Kidney (tissue), 14 donors: Measurements from ENCODE around the gene ITGA5. TPM values are rescaled to one million over a fixed set of nuclear protein-coding genes. Genes with fewer than 3 reads are reported as not detected.
A peak's percentile ranks its signal among the peaks of the same experiment; 100 is the strongest.

Experiments
- DNase-seq, 5 donors: peaks; one replicate each; pipeline ENCODE4 v3.0.0-alpha.2; 2013 to 2020
- FAIRE-seq: peaks from 2 replicates; lab custom pipeline; 2012; peaks lifted over from hg19 to GRCh38; lab: Jason Lieb, UNC
- H3K27ac ChIP-seq, 2 donors: one replicate each; pipeline ENCODE4 v1.7.0; 2013; ENCODE audit warnings: low read depth in 2 of 2, low read length in 2 of 2, inconsistent platforms in 1 of 2
- H3K27me3 ChIP-seq: one replicate; pipeline ENCODE4 v1.7.1; 2013; ENCODE audit warnings: low read length, inconsistent platforms; ENCODE audit not compliant: control insufficient read depth, insufficient read depth
- H3K36me3 ChIP-seq, 3 donors: one replicate each; pipeline versions ENCODE4 v1.7.0 to v1.7.1; 2013; ENCODE audit warnings: low read length in 3 of 3, control low read depth in 1 of 3, inconsistent platforms in 1 of 3; ENCODE audit not compliant: insufficient read depth in 3 of 3, control insufficient read depth in 2 of 3
- H3K4me1 ChIP-seq, 3 donors: one replicate each; pipeline versions ENCODE4 v1.7.0 to v1.7.1; 2013; ENCODE audit warnings: low read length in 3 of 3, inconsistent platforms in 1 of 3, low read depth in 1 of 3; ENCODE audit not compliant: control insufficient read depth in 2 of 3, insufficient read depth in 2 of 3
- H3K4me3 ChIP-seq, 3 donors: one replicate each; pipeline versions ENCODE4 v1.7.0 to v1.8.1; 2013; ENCODE audit warnings: low read length in 3 of 3, control low read depth in 1 of 3, inconsistent platforms in 1 of 3
- H3K9ac ChIP-seq, 3 donors: one replicate each; pipeline versions ENCODE4 v1.7.0 to v1.7.1; 2013; ENCODE audit warnings: low read length in 3 of 3, control low read depth in 1 of 3, inconsistent platforms in 1 of 3
- H3K9me3 ChIP-seq, 3 donors: one replicate each; pipeline versions ENCODE4 v1.7.0 to v1.7.1; 2013; ENCODE audit warnings: low read length in 3 of 3, control low read depth in 1 of 3, inconsistent platforms in 1 of 3; ENCODE audit not compliant: control insufficient read depth in 2 of 3, insufficient read depth in 1 of 3
- intact Hi-C: fragments of 100-400 bp; cut with DNase I; formaldehyde crosslinking; loops from one replicate; pipeline ENCODE4 v1.11.1; 2022
- polyA plus RNA-seq: library from polyadenylated mRNA; stranded (reverse); fragments of 350-450 nt; fragmentation: Illumina TruSeq; extraction: RNeasy Lipid Tissue Mini Kit (QIAGEN cat#74804); gene quantifications from one replicate; pipeline ENCODE4 v1.2.3, GENCODE V29; 2014; ENCODE audit warnings: low read depth, low replicate concordance; ENCODE audit not compliant: insufficient read depth
- total RNA-seq: library from RNA; stranded (reverse); fragmentation: NEBNext Ultra II Directional; extraction: Animal tissue kit (Norgen Biotek cat#: 25700); gene quantifications from one replicate; pipeline ENCODE4 v1.2.1, GENCODE V29; 2021
- TF ChIP-seq, protein P1 (sequence below): IDR thresholded peaks from 3 replicates; pipeline ENCODE4 v1.5.1; 2012; ENCODE audit warnings: mild to moderate bottlenecking, moderate library complexity, borderline replicate concordance; ENCODE audit not compliant: insufficient read depth; ENCODE audit errors: extremely low read depth
- donor health status: control.
- donor health status: control.
- donor health status: control.
- donor health status: control.
- donor health status: control.
- donor health status: DM: yes; HTN: yes; CAD: no.
- donor health status: Normal renal cell carcinoma (clear cell type).

Gene ITGA5
- total and polyA plus RNA-seq, 2 donors from 2014 or later: 11.4 to 65.6 TPM

DNA sequence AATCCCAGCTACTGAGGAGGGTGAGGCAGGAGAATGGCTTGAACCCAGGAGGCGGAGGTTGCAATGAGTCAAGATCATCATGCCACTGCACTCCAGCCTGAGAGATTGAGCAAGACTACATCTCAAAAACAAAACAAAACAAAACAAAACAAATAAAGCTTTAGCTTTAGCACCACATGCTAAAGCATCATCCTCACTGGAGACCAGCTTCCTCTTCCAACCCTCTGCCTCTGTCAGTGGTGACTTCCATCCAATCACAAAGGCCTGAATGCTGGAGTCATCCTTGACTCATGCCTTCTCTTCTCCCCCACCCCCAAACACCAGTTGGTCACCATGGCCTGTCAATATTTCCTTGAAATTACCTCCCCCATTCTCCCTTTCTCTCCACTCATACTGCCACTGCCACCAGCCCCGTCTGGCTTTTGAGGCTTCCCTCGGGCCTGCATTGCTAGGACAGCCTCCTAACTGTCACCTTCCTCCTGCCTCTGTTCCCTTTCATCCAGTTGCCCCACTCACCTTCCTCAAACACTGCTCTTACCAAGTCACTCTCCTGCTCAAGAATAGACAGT, 35.9 kb downstream of the ITGA5 start:
- H3K27me3 ChIP-seq: no peaks in the 10 kb centered on the region
- intact Hi-C loops: no loop called here
- no peak overlapping the region for H3K9ac ChIP-seq
- H3K36me3 ChIP-seq: no peaks in the 10 kb centered on the region
- H3K9me3 ChIP-seq: no peaks in the 10 kb centered on the region
- TF ChIP-seq, protein P1, sequence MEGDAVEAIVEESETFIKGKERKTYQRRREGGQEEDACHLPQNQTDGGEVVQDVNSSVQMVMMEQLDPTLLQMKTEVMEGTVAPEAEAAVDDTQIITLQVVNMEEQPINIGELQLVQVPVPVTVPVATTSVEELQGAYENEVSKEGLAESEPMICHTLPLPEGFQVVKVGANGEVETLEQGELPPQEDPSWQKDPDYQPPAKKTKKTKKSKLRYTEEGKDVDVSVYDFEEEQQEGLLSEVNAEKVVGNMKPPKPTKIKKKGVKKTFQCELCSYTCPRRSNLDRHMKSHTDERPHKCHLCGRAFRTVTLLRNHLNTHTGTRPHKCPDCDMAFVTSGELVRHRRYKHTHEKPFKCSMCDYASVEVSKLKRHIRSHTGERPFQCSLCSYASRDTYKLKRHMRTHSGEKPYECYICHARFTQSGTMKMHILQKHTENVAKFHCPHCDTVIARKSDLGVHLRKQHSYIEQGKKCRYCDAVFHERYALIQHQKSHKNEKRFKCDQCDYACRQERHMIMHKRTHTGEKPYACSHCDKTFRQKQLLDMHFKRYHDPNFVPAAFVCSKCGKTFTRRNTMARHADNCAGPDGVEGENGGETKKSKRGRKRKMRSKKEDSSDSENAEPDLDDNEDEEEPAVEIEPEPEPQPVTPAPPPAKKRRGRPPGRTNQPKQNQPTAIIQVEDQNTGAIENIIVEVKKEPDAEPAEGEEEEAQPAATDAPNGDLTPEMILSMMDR: no peak
- DNase-seq (no peak), FAIRE-seq (no peak)
- H3K4me1 ChIP-seq: peaks cover 0 to 18% (median 11%) of the 10 kb centered on the region in 3 donors
- no peak overlapping the region for H3K4me3 ChIP-seq
- H3K27ac ChIP-seq: no peak overlapping the region

DNA sequence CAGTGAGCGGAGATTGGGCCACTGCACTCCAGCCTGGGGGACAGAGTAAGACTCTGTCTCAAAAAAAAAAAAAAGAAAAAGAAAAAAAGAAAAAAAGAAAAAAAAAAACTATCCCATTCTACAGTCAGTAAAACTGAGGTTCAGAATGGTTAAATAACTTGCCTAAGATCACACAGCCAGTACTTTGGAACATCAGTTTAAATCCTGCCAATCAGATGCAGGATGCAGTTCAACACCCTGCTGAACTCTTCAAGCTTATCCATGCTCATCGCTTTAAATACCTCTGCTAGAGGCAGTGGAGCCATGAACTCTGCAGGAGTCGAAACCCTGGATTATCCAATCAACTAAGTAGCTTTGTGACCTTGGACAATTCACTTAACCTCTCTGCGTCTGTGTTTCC, 37.9 kb downstream of the ITGA5 start:
- Histone ChIP-seq H3K9me3 (no peaks in the 10 kb centered on the region), H3K27ac (no peak overlapping the region), H3K27me3 (no peaks in the 10 kb centered on the region), H3K9ac (no peak overlapping the region), H3K4me3 (no peak overlapping the region), H3K36me3 (no peaks in the 10 kb centered on the region), H3K4me1 (peaks cover 0 to 10% (median 7%) of the 10 kb centered on the region in 3 donors)
- intact Hi-C loops: no loop called here
- DNase-seq (no peak), FAIRE-seq (no peak)
- TF ChIP-seq, protein P1: no peak

DNA sequence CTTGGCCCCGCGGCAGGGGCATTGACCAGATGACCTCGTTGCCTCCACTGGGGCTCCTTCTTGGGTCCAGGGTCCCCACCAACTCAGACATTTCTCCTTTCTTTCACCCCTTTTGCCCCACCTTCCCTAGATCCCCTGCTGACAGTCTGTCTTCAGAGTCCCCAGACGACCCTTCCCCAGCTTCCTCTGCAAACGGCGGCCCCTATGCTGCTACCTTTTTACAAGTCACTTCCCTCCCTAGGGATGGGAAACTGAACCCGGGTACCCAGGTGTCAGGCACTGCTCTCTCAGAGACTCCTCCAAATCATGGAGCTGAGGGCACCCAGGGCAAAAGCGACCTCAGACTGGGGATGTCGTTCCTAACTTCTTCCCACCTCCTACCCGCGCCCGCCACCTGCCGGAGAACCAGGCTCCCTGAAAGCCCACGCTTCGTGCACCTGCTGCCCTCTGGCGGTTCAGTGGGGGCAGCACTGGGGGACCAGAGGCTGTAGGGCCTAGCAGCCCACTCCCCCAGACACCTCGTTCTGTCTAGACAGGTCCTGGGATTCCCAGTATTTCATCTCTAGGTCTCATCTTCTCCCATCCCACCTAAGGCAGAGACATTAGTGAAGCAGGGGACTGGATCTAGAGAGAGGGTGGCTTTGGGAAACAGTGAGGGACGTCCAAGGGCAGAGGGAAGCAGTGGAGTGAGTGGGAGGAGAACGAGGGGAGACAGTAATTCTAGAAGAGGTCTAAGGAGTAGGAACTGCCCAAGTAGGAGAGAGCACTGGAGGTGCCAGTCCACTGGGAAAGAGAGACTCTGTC, 39.5 kb downstream of the ITGA5 start:
- TF ChIP-seq, protein P1: peak; percentile 100
- H3K36me3 ChIP-seq: no peaks in the 10 kb centered on the region
- peak; percentile 95 to 96 (median 95) for DNase-seq
- no peaks in the 10 kb centered on the region for H3K27me3 ChIP-seq
- peak overlapping the region in 2 of 3 donors; percentile 45 to 71 for H3K9ac ChIP-seq
- H3K4me1 ChIP-seq: peaks cover 0 to 7% (median 7%) of the 10 kb centered on the region in 3 donors
- H3K27ac ChIP-seq: peak overlapping the region; percentile 30 to 41
- H3K4me3 ChIP-seq: peak overlapping the region; percentile 45 to 77 (median 75)
- intact Hi-C loops: loop anchor here (10.0 kb wide), 1 partner anchor 155 kb away; no protein-coding TSS in a partner anchor
- H3K9me3 ChIP-seq: no peaks in the 10 kb centered on the region
- no peak for FAIRE-seq
